Measurements from ENCODE around the gene GPR132.

The GPR132 gene

GRCh38 chr14:105010891-105011291, 54.3 kb downstream of the GPR132 start:
- ChIA-PET CTCF (interaction anchor here (1.1 to 6.1 kb wide), 2 partner anchors 9 to 34 kb away, joined by 3 to 37 read pairs; no protein-coding TSS in a partner anchor), POLR2A (no interaction called here)
- no peak for TF ChIP-seq CTCF (IDR thresholded peaks at IDR 0.05; ENCODE audit: control extremely low read depth, extremely low read depth, low read depth, missing control alignments)
- DNase-seq (ENCODE audit: extremely low spot score): no peak

GRCh38 chr14:105010106-105010505, 55.1 kb downstream of the GPR132 start:
- CTCF ChIA-PET: no interaction called here
- POLR2A ChIA-PET: no interaction called here
- TF ChIP-seq CTCF (IDR thresholded peaks at IDR 0.05; ENCODE audit: control extremely low read depth, extremely low read depth, low read depth, missing control alignments): no peak
- no peak for DNase-seq (ENCODE audit: extremely low spot score)

- TF ChIP-seq CTCF (IDR thresholded peaks at IDR 0.05; ENCODE audit: control extremely low read depth, extremely low read depth, low read depth, missing control alignments): no peak
- DNase-seq (ENCODE audit: extremely low spot score): no peak
- POLR2A ChIA-PET: no interaction called here
- CTCF ChIA-PET: interaction anchor here (1.8 kb wide), 1 partner anchor 13 kb away, joined by 5 read pairs; the partner anchor contains the start of gene CDCA4
These were observed 57.5 kb downstream of the GPR132 start for GRCh38 chr14:105007593-105008264.

- CTCF ChIA-PET: interaction anchor here (1.8 kb wide), 1 partner anchor 14 kb away, joined by 5 read pairs; the partner anchor contains the start of gene CDCA4
- no peak for TF ChIP-seq CTCF (IDR thresholded peaks at IDR 0.05; ENCODE audit: control extremely low read depth, extremely low read depth, low read depth, missing control alignments)
- DNase-seq (ENCODE audit: extremely low spot score): no peak
- POLR2A ChIA-PET: no interaction called here
These were observed 58.2 kb downstream of the GPR132 start for GRCh38 chr14:105006831-105007592.

- ChIA-PET CTCF (interaction anchor here (0.9 to 1.8 kb wide), 4 partner anchors 11 to 22 kb away, joined by 3 to 5 read pairs (median 3); partner anchors contain the start of gene CDCA4), POLR2A (no interaction called here)
- DNase-seq (ENCODE audit: extremely low spot score): no peak
- no peak for TF ChIP-seq CTCF (IDR thresholded peaks at IDR 0.05; ENCODE audit: control extremely low read depth, extremely low read depth, low read depth, missing control alignments)
These were observed 59.0 kb downstream of the GPR132 start for GRCh38 chr14:105005929-105006830.

Measured in GM10248 (cell line).